ENCODE measurements around the gene LNPK. TPM values are rescaled to one million over a fixed set of nuclear protein-coding genes. Genes with fewer than 3 reads are reported as not detected.

The LNPK gene
- total RNA-seq, 1 donor from 2014 or later, result 51.9 TPM

DNA sequence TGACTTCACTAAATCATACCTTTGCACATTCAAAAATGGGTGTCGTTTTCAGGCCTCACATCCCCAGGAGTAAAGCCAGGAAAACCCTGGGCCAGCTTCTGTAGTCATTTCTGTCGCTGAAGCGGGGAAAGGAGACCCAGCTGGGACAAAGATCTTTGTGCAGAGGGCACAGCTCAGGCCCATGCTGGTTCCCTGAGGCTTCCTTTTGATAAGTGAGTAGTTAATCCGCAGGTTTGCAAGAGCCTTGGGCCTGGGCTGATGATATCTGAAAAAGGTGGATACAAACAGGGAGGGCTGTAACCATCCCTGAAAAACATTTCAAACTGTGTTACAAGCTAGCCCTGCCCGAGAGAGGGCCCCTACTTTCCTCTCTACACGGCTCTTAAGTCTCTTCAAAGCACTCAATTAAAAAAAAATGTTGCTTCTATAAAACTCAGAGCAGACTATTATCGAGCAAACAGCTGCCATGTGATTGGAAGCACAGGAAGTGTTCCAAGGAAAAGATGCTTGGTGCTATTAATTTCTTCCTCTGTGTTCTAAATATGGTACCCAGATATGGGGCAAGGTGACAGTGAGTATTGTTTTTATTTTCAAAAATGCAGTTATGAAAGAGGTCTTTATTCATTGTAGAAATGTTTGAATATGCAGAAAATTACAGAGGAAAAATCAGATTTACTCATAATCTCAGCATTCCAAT is 117.2 kb downstream of the LNPK start:
- H3K4me1 Mint-ChIP-seq (ENCODE audit: low read depth), result no peaks in the 10 kb centered on the region
- intact Hi-C loops (cut with micrococcal nuclease), result no loop called here

GRCh38 chr2:175883586-175884194 is 118.4 kb downstream of the LNPK start:
- intact Hi-C loops (cut with micrococcal nuclease), result no loop called here
- H3K4me1 Mint-ChIP-seq (ENCODE audit: low read depth), result no peaks in the 10 kb centered on the region

More for the DNA sequence above, 117.2 kb downstream of the LNPK start:
- no peaks in the 10 kb centered on the region for H3K9me3 Mint-ChIP-seq
- H3K36me3 Mint-ChIP-seq (ENCODE audit: low read depth), result no peaks in the 10 kb centered on the region
- no peak overlapping the region for H3K4me3 Mint-ChIP-seq (ENCODE audit: low read depth)
- H3K27ac Mint-ChIP-seq, result no peak overlapping the region
- H3K27me3 Mint-ChIP-seq (ENCODE audit: low read depth), result peaks cover 2% of the 10 kb centered on the region
- no peak for DNase-seq (ENCODE audit: low spot score)

GRCh38 chr2:175879679-175880078 is 122.4 kb downstream of the LNPK start:
- Mint-ChIP-seq H3K27ac (no peak overlapping the region), H3K36me3 (ENCODE audit: low read depth) (no peaks in the 10 kb centered on the region), H3K4me3 (ENCODE audit: low read depth) (no peak overlapping the region), H3K9me3 (no peaks in the 10 kb centered on the region), H3K4me1 (ENCODE audit: low read depth) (no peaks in the 10 kb centered on the region), H3K27me3 (ENCODE audit: low read depth) (no peaks in the 10 kb centered on the region)
- intact Hi-C loops (cut with micrococcal nuclease), result no loop called here
- DNase-seq (ENCODE audit: low spot score), result no peak

More at GRCh38 chr2:175883586-175884194, 118.4 kb downstream of the LNPK start:
- DNase-seq (ENCODE audit: low spot score), result no peak
- Mint-ChIP-seq H3K27ac (no peak overlapping the region), H3K4me3 (ENCODE audit: low read depth) (no peak overlapping the region), H3K9me3 (no peaks in the 10 kb centered on the region), H3K36me3 (ENCODE audit: low read depth) (no peaks in the 10 kb centered on the region), H3K27me3 (ENCODE audit: low read depth) (peaks cover 2% of the 10 kb centered on the region)

GRCh38 chr2:175877845-175878544 is 124.1 kb downstream of the LNPK start:
- intact Hi-C loops (cut with micrococcal nuclease), result no loop called here
- Mint-ChIP-seq H3K4me3 (ENCODE audit: low read depth) (no peak overlapping the region), H3K27me3 (ENCODE audit: low read depth) (peaks cover 7% of the 10 kb centered on the region), H3K27ac (no peak overlapping the region), H3K4me1 (ENCODE audit: low read depth) (no peaks in the 10 kb centered on the region), H3K36me3 (ENCODE audit: low read depth) (no peaks in the 10 kb centered on the region), H3K9me3 (no peaks in the 10 kb centered on the region)
- DNase-seq (ENCODE audit: low spot score), result no peak

DNA sequence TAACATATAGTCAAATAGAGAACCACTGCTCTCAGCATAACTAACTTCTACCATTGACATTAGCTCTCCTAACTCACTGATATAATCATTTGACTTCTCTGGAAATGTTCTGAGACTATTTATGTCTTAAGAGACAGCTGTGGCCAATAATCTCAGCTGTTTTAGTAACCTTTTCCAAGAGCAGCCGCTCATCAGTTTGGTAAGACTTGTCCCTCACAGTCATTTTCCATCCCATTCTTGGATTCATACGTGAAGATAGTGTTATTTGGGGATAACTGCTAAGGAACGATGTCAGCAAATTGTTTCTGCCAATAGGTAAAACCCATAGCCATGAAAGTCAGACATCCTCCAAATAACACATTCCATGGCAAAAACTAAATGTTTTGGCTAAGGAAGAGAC is 127.8 kb downstream of the LNPK start:
- intact Hi-C loops (cut with micrococcal nuclease), result no loop called here
- Mint-ChIP-seq H3K9me3 (no peaks in the 10 kb centered on the region), H3K36me3 (ENCODE audit: low read depth) (no peaks in the 10 kb centered on the region), H3K27ac (no peak overlapping the region), H3K27me3 (ENCODE audit: low read depth) (peaks cover 7% of the 10 kb centered on the region), H3K4me3 (ENCODE audit: low read depth) (no peak overlapping the region), H3K4me1 (ENCODE audit: low read depth) (no peaks in the 10 kb centered on the region)
- DNase-seq (ENCODE audit: low spot score), result no peak

Other genes with a start within 250 kb of the LNPK start
- not detected in 2 replicates for gene EVX2, start 81.7 kb upstream of the LNPK start, total RNA-seq
- gene HOXD13, start 90.5 kb upstream of the LNPK start, total RNA-seq, result not detected in 2 replicates
- gene HOXD12, start 97.5 kb upstream of the LNPK start, total RNA-seq, result not detected in 2 replicates
- gene HOXD11, start 105.0 kb upstream of the LNPK start, total RNA-seq, result not detected in 2 replicates
- gene HOXD10, start 114.5 kb upstream of the LNPK start, total RNA-seq, result not detected in 2 replicates
- not detected in 2 replicates for gene HOXD9, start 120.5 kb upstream of the LNPK start, total RNA-seq
- not detected in 2 replicates for gene HOXD8, start 127.4 kb upstream of the LNPK start, total RNA-seq
- gene HOXD4, start 149.3 kb upstream of the LNPK start, total RNA-seq, result not detected in 2 replicates
- not detected in 2 replicates for gene HOXD3, start 155.0 kb upstream of the LNPK start, total RNA-seq
- gene HOXD1, start 186.4 kb upstream of the LNPK start, total RNA-seq, result not detected in 2 replicates